Neural cell (in vitro differentiated cells): ENCODE measurements around the gene GHRH. TPM values are rescaled to one million over a fixed set of nuclear protein-coding genes. Genes with fewer than 3 reads are reported as not detected.

Experiments
- H2AFZ ChIP-seq: fragments of 200-600, 300-800 bp; sonication (generic), shearing (Covaris generic); 2 replicates; pipeline ENCODE4 v1.6.0; 2014; ENCODE audit warnings: low read depth, mild to moderate bottlenecking, antibody characterized with exemption, low read length, moderate library complexity
- H3F3A ChIP-seq: fragments of 200-600 bp; shearing (Covaris generic); 2 replicates; pipeline ENCODE4 v1.6.1; 2016; ENCODE audit warnings: mild to moderate bottlenecking, moderate library complexity, mixed read lengths, antibody characterized with exemption, low read length; ENCODE audit not compliant: insufficient read depth, poor library complexity, severe bottlenecking
- H3K27ac ChIP-seq: fragments of 200-600, 300-800 bp; sonication (generic), shearing (Covaris generic); 2 replicates; pipeline ENCODE4 v1.5.1; 2014; ENCODE audit warnings: mild to moderate bottlenecking, low read length, moderate library complexity
- H3K27me3 ChIP-seq: fragments of 300-800, 200-600 bp; sonication (generic), shearing (Covaris generic); 2 replicates; pipeline ENCODE4 v1.6.0; 2014; ENCODE audit warnings: mild to moderate bottlenecking, low read depth, low read length, moderate library complexity; ENCODE audit not compliant: insufficient read depth
- H3K36me3 ChIP-seq: fragments of 300-800, 200-600 bp; sonication (generic), shearing (Covaris generic); 2 replicates; pipeline ENCODE4 v1.5.1; 2014; ENCODE audit warnings: mild to moderate bottlenecking, antibody characterized with exemption, low read length, moderate library complexity; ENCODE audit not compliant: insufficient read depth
- H3K4me2 ChIP-seq: fragments of 300-800, 200-600 bp; sonication (generic), shearing (Covaris generic); 2 replicates; pipeline ENCODE4 v1.6.0; 2014; ENCODE audit warnings: mild to moderate bottlenecking, low read length
- H3K4me3 ChIP-seq: fragments of 300-800, 200-600 bp; sonication (generic), shearing (Covaris generic); 2 replicates; pipeline ENCODE4 v1.5.1; 2014; ENCODE audit warnings: mild to moderate bottlenecking, low read length, moderate library complexity
- H3K79me2 ChIP-seq: fragments of 200-600 bp; shearing (Covaris generic); replicated peaks from 2 replicates; pipeline ENCODE4 v1.6.0; 2014; ENCODE audit warnings: mild to moderate bottlenecking, low read length, moderate library complexity; ENCODE audit not compliant: insufficient read depth
- H3K9ac ChIP-seq: fragments of 300-800, 200-600 bp; sonication (generic), shearing (Covaris generic); 2 replicates; pipeline ENCODE4 v1.6.1; 2016; ENCODE audit warnings: mild to moderate bottlenecking, low read length, mixed read lengths
- H3K9me2 ChIP-seq: fragments of 200-600 bp; shearing (Covaris generic); 2 replicates; pipeline ENCODE4 v1.6.1; 2016; ENCODE audit warnings: mild to moderate bottlenecking, low read length, mixed read lengths; ENCODE audit not compliant: insufficient read depth
- H3K9me3 ChIP-seq: fragments of 200-600, 300-800 bp; sonication (generic), shearing (Covaris generic); 2 replicates; pipeline ENCODE4 v1.6.1; 2016; ENCODE audit warnings: mild to moderate bottlenecking, mixed run types, low read length, moderate library complexity, mixed read lengths
- H4K20me1 ChIP-seq: fragments of 200-600 bp; shearing (Covaris generic); 2 replicates; pipeline ENCODE4 v1.6.1; 2016; ENCODE audit warnings: mild to moderate bottlenecking, mixed run types; ENCODE audit not compliant: insufficient read depth
- EP300 ChIP-seq: fragments of 450-650 bp; conservative IDR thresholded peaks from 2 replicates; pipeline ENCODE4 v1.6.1; 2014; ENCODE audit warnings: antibody characterized with exemption, mild to moderate bottlenecking, moderate library complexity; ENCODE audit not compliant: poor library complexity, severe bottlenecking
- EZH2 ChIP-seq: fragments of 200-600, 300-800 bp; shearing (Covaris generic), sonication (generic); IDR thresholded peaks from 2 replicates; pipeline ENCODE4 v1.6.1; 2014; ENCODE audit warnings: antibody characterized with exemption, low read length, borderline replicate concordance, mild to moderate bottlenecking; ENCODE audit not compliant: insufficient read depth, poor library complexity, severe bottlenecking
- MXI1 ChIP-seq: fragments of 450-650 bp; conservative IDR thresholded peaks from 2 replicates; pipeline ENCODE4 v1.6.1; 2014; ENCODE audit warnings: antibody characterized with exemption, mild to moderate bottlenecking; ENCODE audit not compliant: poor library complexity, severe bottlenecking
- POLR2AphosphoS5 ChIP-seq: IDR thresholded peaks from 2 replicates; pipeline ENCODE4 v1.6.1; 2012
- RAD21 ChIP-seq: fragments of 450-650 bp; conservative IDR thresholded peaks from 2 replicates; pipeline ENCODE4 v1.6.1; 2014; ENCODE audit warnings: antibody characterized with exemption, mild to moderate bottlenecking, moderate library complexity
- SMC3 ChIP-seq: fragments of 450-650 bp; conservative IDR thresholded peaks from 2 replicates; pipeline ENCODE4 v1.6.1; 2014; ENCODE audit warnings: antibody characterized with exemption, mild to moderate bottlenecking, moderate library complexity; ENCODE audit not compliant: poor library complexity
- TAF1 ChIP-seq: IDR thresholded peaks from 2 replicates; pipeline ENCODE4 v1.6.1; 2012; ENCODE audit warnings: low read depth
- polyA plus RNA-seq: library from polyadenylated mRNA; depleted of rRNA; stranded (reverse); fragments of >200 nt; gene quantifications from 2 replicates; pipeline ENCODE4 v1.2.3, GENCODE V29; 2014
- TF ChIP-seq, protein P1 (sequence below): fragments of 450-650 bp; IDR thresholded peaks from 2 replicates; pipeline ENCODE4 v1.5.1; 2014; ENCODE audit warnings: antibody characterized with exemption, mild to moderate bottlenecking, moderate library complexity; ENCODE audit not compliant: poor library complexity, severe bottlenecking
- TF ChIP-seq, protein P2 (sequence below): IDR thresholded peaks from 2 replicates; pipeline ENCODE4 v1.6.1; 2012; ENCODE audit warnings: borderline replicate concordance

GHRH gene
- polyA plus RNA-seq, 1 donor from 2014 or later: not detected

DNA sequence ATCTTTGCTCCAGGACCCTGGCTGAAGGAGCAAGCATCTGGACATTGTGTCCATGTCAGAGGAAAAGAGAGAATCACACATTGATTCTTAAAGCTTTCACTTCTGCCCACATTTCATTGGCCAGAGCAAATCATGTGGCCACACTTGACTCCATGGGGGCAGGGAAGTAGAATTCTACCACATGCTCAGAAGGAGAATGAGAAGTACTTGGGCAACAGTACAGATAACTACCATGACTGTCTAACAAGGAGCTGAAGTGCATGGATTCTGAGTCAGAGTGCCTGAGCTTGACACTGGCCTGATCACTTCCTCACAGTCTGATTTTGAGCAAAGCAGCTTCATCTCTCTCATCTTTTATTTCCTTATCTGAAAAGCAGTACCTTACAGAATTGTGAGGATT, 38.6 kb downstream of the GHRH start:
- H3K36me3 ChIP-seq: no peaks in the 10 kb centered on the region
- no peaks in the 10 kb centered on the region for H3K9me2 ChIP-seq
- peaks cover 5% of the 10 kb centered on the region for H3F3A ChIP-seq
- no peak overlapping the region for H2AFZ ChIP-seq
- H3K9me3 ChIP-seq: no peaks in the 10 kb centered on the region
- H3K27me3 ChIP-seq: no peaks in the 10 kb centered on the region
- TF ChIP-seq EZH2 (no peak), MXI1 (no peak), POLR2AphosphoS5 (no peak), TAF1 (no peak), SMC3 (no peak), RAD21 (no peak), EP300 (no peak)
- TF ChIP-seq, protein P1, sequence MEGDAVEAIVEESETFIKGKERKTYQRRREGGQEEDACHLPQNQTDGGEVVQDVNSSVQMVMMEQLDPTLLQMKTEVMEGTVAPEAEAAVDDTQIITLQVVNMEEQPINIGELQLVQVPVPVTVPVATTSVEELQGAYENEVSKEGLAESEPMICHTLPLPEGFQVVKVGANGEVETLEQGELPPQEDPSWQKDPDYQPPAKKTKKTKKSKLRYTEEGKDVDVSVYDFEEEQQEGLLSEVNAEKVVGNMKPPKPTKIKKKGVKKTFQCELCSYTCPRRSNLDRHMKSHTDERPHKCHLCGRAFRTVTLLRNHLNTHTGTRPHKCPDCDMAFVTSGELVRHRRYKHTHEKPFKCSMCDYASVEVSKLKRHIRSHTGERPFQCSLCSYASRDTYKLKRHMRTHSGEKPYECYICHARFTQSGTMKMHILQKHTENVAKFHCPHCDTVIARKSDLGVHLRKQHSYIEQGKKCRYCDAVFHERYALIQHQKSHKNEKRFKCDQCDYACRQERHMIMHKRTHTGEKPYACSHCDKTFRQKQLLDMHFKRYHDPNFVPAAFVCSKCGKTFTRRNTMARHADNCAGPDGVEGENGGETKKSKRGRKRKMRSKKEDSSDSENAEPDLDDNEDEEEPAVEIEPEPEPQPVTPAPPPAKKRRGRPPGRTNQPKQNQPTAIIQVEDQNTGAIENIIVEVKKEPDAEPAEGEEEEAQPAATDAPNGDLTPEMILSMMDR: no peak
- TF ChIP-seq, protein P2, sequence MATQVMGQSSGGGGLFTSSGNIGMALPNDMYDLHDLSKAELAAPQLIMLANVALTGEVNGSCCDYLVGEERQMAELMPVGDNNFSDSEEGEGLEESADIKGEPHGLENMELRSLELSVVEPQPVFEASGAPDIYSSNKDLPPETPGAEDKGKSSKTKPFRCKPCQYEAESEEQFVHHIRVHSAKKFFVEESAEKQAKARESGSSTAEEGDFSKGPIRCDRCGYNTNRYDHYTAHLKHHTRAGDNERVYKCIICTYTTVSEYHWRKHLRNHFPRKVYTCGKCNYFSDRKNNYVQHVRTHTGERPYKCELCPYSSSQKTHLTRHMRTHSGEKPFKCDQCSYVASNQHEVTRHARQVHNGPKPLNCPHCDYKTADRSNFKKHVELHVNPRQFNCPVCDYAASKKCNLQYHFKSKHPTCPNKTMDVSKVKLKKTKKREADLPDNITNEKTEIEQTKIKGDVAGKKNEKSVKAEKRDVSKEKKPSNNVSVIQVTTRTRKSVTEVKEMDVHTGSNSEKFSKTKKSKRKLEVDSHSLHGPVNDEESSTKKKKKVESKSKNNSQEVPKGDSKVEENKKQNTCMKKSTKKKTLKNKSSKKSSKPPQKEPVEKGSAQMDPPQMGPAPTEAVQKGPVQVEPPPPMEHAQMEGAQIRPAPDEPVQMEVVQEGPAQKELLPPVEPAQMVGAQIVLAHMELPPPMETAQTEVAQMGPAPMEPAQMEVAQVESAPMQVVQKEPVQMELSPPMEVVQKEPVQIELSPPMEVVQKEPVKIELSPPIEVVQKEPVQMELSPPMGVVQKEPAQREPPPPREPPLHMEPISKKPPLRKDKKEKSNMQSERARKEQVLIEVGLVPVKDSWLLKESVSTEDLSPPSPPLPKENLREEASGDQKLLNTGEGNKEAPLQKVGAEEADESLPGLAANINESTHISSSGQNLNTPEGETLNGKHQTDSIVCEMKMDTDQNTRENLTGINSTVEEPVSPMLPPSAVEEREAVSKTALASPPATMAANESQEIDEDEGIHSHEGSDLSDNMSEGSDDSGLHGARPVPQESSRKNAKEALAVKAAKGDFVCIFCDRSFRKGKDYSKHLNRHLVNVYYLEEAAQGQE: no peak
- no peaks in the 10 kb centered on the region for H3K79me2 ChIP-seq
- H3K4me3 ChIP-seq: no peak overlapping the region
- H3K9ac ChIP-seq: no peak overlapping the region
- no peak overlapping the region for H3K27ac ChIP-seq
- no peak overlapping the region for H3K4me2 ChIP-seq
- H4K20me1 ChIP-seq: no peaks in the 10 kb centered on the region

DNA sequence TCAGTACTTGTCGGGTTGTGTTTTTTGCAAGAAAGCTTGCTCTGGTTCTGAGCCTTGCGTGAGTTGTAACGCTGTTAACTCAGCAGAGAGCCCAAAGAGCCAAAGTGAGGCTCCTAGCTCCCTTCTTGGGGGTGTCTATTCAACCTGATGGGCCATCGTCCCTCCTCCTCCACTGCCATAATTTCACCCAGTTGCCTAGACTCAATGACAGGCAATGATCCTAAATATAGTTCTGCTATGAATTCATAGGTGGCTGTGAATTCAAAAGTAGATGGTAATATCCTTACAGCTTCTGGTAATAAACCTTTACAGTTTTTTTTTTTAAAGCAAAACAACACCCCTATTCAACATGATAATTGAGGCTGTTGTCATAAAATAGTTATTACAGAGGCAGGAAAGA, 39.5 kb downstream of the GHRH start:
- H3K36me3 ChIP-seq: no peaks in the 10 kb centered on the region
- TF ChIP-seq, protein P2: no peak
- no peak for TF ChIP-seq POLR2AphosphoS5
- TF ChIP-seq TAF1: no peak
- TF ChIP-seq EZH2: no peak
- TF ChIP-seq MXI1: no peak
- TF ChIP-seq EP300: no peak
- TF ChIP-seq RAD21: no peak
- TF ChIP-seq, protein P1: no peak
- TF ChIP-seq SMC3: no peak

More for the DNA sequence above, 39.5 kb downstream of the GHRH start:
- H3F3A ChIP-seq: peaks cover 5% of the 10 kb centered on the region
- no peak overlapping the region for H2AFZ ChIP-seq
- no peaks in the 10 kb centered on the region for H3K79me2 ChIP-seq
- H3K27ac ChIP-seq: no peak overlapping the region
- H4K20me1 ChIP-seq: no peaks in the 10 kb centered on the region
- no peaks in the 10 kb centered on the region for H3K9me3 ChIP-seq
- H3K4me2 ChIP-seq: no peak overlapping the region
- H3K9ac ChIP-seq: no peak overlapping the region
- H3K27me3 ChIP-seq: no peaks in the 10 kb centered on the region
- no peak overlapping the region for H3K4me3 ChIP-seq
- H3K9me2 ChIP-seq: no peaks in the 10 kb centered on the region
